ENCODE data around the gene EIF2A.

GRCh38 chr3:150544041-150544440, 2.5 kb upstream of the EIF2A start:
- TF ChIP-seq, protein P1, sequence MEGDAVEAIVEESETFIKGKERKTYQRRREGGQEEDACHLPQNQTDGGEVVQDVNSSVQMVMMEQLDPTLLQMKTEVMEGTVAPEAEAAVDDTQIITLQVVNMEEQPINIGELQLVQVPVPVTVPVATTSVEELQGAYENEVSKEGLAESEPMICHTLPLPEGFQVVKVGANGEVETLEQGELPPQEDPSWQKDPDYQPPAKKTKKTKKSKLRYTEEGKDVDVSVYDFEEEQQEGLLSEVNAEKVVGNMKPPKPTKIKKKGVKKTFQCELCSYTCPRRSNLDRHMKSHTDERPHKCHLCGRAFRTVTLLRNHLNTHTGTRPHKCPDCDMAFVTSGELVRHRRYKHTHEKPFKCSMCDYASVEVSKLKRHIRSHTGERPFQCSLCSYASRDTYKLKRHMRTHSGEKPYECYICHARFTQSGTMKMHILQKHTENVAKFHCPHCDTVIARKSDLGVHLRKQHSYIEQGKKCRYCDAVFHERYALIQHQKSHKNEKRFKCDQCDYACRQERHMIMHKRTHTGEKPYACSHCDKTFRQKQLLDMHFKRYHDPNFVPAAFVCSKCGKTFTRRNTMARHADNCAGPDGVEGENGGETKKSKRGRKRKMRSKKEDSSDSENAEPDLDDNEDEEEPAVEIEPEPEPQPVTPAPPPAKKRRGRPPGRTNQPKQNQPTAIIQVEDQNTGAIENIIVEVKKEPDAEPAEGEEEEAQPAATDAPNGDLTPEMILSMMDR (IDR thresholded peaks at IDR 0.05; ENCODE audit: insufficient read depth, low read length, poor library complexity, severe bottlenecking) = no peak
- no peak for TF ChIP-seq EZH2phosphoT487 (conservative IDR thresholded peaks at IDR 0.05; ENCODE audit: low read length)
